ENCODE measurements around the gene STAU1. TPM values are rescaled to one million over a fixed set of nuclear protein-coding genes. Genes with fewer than 3 reads are reported as not detected.
A peak's percentile ranks its signal among the peaks of the same experiment; 100 is the strongest.

The STAU1 gene, protein sequence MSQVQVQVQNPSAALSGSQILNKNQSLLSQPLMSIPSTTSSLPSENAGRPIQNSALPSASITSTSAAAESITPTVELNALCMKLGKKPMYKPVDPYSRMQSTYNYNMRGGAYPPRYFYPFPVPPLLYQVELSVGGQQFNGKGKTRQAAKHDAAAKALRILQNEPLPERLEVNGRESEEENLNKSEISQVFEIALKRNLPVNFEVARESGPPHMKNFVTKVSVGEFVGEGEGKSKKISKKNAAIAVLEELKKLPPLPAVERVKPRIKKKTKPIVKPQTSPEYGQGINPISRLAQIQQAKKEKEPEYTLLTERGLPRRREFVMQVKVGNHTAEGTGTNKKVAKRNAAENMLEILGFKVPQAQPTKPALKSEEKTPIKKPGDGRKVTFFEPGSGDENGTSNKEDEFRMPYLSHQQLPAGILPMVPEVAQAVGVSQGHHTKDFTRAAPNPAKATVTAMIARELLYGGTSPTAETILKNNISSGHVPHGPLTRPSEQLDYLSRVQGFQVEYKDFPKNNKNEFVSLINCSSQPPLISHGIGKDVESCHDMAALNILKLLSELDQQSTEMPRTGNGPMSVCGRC
- total RNA-seq = 10 to 100 TPM; 50.6 to 54.4 TPM

- peaks cover 11% of the 10 kb centered on the region for H3K36me3 Mint-ChIP-seq (ENCODE audit: low read depth)
- peak within 1 kb of the TSS; percentile 90 for H3K27ac Mint-ChIP-seq
Observed at GRCh38 chr20:49187851-49188641, at the start of gene STAU1. TSS of gene STAU1 (minus strand) at chr20:49188334. CDS start at chr20:49166201, 22,133 bp downstream.

GRCh38 chr20:49237531-49237930 is 49.4 kb upstream of the STAU1 start:
- Mint-ChIP-seq H3K9me3 (no peaks in the 10 kb centered on the region), H3K4me1 (ENCODE audit: low read depth) (no peaks in the 10 kb centered on the region), H3K27me3 (ENCODE audit: low read depth) (no peaks in the 10 kb centered on the region), H3K36me3 (ENCODE audit: low read depth) (peaks cover 22% of the 10 kb centered on the region), H3K27ac (no peak overlapping the region), H3K4me3 (no peak overlapping the region)
- DNase-seq = no peak
- CTCF ChIA-PET = interaction anchor here (0.6 to 1.3 kb wide), 3 partner anchors 8 to 104 kb away, joined by 3 to 6 read pairs (median 4); no protein-coding TSS in a partner anchor
- intact Hi-C loops (cut with micrococcal nuclease) = no loop called here

More at GRCh38 chr20:49187851-49188641, at the start of gene STAU1:
- CTCF ChIA-PET = interaction anchor here (1.3 to 3.3 kb wide), 3 partner anchors 11 to 55 kb away, joined by 3 to 16 read pairs (median 5); no protein-coding TSS in a partner anchor
- H3K27me3 Mint-ChIP-seq (ENCODE audit: low read depth) = no peaks in the 10 kb centered on the region
- no peaks in the 10 kb centered on the region for H3K9me3 Mint-ChIP-seq
- intact Hi-C loops (cut with micrococcal nuclease) = loop anchor here (1.0 to 5.0 kb wide), 6 partner anchors 22 to 142 kb away; partner anchors contain the start of genes CSE1L, DDX27 and ZNFX1
- peak; percentile 95 for DNase-seq
- peak within 1 kb of the TSS; percentile 82 for H3K4me3 Mint-ChIP-seq
- H3K4me1 Mint-ChIP-seq (ENCODE audit: low read depth) = peaks cover 36% of the 10 kb centered on the region

GRCh38 chr20:49236301-49236700 is 48.2 kb upstream of the STAU1 start:
- Mint-ChIP-seq H3K27ac (no peak overlapping the region), H3K4me1 (ENCODE audit: low read depth) (no peaks in the 10 kb centered on the region), H3K27me3 (ENCODE audit: low read depth) (no peaks in the 10 kb centered on the region), H3K36me3 (ENCODE audit: low read depth) (peaks cover 24% of the 10 kb centered on the region), H3K4me3 (no peak overlapping the region), H3K9me3 (no peaks in the 10 kb centered on the region)
- intact Hi-C loops (cut with micrococcal nuclease) = no loop called here
- DNase-seq = no peak
- CTCF ChIA-PET = no interaction called here

- CTCF ChIA-PET = interaction anchor here (0.7 to 1.6 kb wide), 2 partner anchors 11 to 12 kb away, joined by 3 to 4 read pairs; no protein-coding TSS in a partner anchor
- Mint-ChIP-seq H3K36me3 (ENCODE audit: low read depth) (peaks cover 25% of the 10 kb centered on the region), H3K9me3 (no peaks in the 10 kb centered on the region), H3K27me3 (ENCODE audit: low read depth) (no peaks in the 10 kb centered on the region), H3K27ac (no peak overlapping the region), H3K4me1 (ENCODE audit: low read depth) (no peaks in the 10 kb centered on the region), H3K4me3 (no peak overlapping the region)
- no peak for DNase-seq
- intact Hi-C loops (cut with micrococcal nuclease) = no loop called here
Observed at GRCh38 chr20:49234831-49235230, 46.7 kb upstream of the STAU1 start.

DNA sequence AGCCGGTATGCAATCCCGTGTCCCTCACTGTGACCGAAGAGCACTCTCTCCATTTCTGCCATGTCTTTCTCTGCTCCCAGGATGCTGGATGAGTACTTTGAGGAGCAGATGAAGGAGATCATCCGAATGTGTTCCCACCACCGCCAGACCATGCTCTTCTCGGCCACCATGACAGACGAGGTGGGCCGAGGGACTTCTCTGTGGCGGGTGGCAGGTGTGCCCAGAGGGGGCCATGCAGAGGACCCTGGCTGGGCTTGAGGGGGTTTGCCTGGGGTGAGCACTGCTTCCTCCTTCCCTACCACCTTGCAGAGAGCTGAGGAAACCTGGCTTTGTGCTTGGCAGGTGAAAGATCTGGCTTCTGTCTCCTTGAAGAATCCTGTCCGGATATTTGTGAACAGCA is 45.1 kb upstream of the STAU1 start:
- DNase-seq = no peak
- no peak overlapping the region for H3K4me3 Mint-ChIP-seq
- no peaks in the 10 kb centered on the region for H3K4me1 Mint-ChIP-seq (ENCODE audit: low read depth)
- no peak overlapping the region for H3K27ac Mint-ChIP-seq
- CTCF ChIA-PET = interaction anchor here (0.6 kb wide), 1 partner anchor 22 kb away, joined by 5 read pairs; no protein-coding TSS in a partner anchor
- no peaks in the 10 kb centered on the region for H3K27me3 Mint-ChIP-seq (ENCODE audit: low read depth)
- H3K9me3 Mint-ChIP-seq = no peaks in the 10 kb centered on the region
- intact Hi-C loops (cut with micrococcal nuclease) = no loop called here
- peaks cover 33% of the 10 kb centered on the region for H3K36me3 Mint-ChIP-seq (ENCODE audit: low read depth)

- H3K36me3 Mint-ChIP-seq (ENCODE audit: low read depth) = peaks cover 31% of the 10 kb centered on the region
- DNase-seq = no peak
- H3K27me3 Mint-ChIP-seq (ENCODE audit: low read depth) = no peaks in the 10 kb centered on the region
- H3K9me3 Mint-ChIP-seq = no peaks in the 10 kb centered on the region
- CTCF ChIA-PET = interaction anchor here (0.5 kb wide), 1 partner anchor 75 kb away, joined by 3 read pairs; no protein-coding TSS in a partner anchor
- H3K4me1 Mint-ChIP-seq (ENCODE audit: low read depth) = no peaks in the 10 kb centered on the region
- H3K4me3 Mint-ChIP-seq = no peak overlapping the region
- intact Hi-C loops (cut with micrococcal nuclease) = no loop called here
- H3K27ac Mint-ChIP-seq = no peak overlapping the region
Observed at GRCh38 chr20:49231471-49231870, 43.3 kb upstream of the STAU1 start.

GRCh38 chr20:49230561-49231133 is 42.5 kb upstream of the STAU1 start:
- Mint-ChIP-seq H3K36me3 (ENCODE audit: low read depth) (peaks cover 36% of the 10 kb centered on the region), H3K4me3 (no peak overlapping the region), H3K27ac (no peak overlapping the region), H3K4me1 (ENCODE audit: low read depth) (no peaks in the 10 kb centered on the region), H3K27me3 (ENCODE audit: low read depth) (no peaks in the 10 kb centered on the region), H3K9me3 (no peaks in the 10 kb centered on the region)
- intact Hi-C loops (cut with micrococcal nuclease) = no loop called here
- CTCF ChIA-PET = interaction anchor here (0.5 to 0.9 kb wide), 2 partner anchors 74 to 98 kb away, joined by 3 to 4 read pairs; no protein-coding TSS in a partner anchor
- no peak for DNase-seq

GRCh38 chr20:49230021-49230420 is 41.9 kb upstream of the STAU1 start:
- H3K36me3 Mint-ChIP-seq (ENCODE audit: low read depth) = peaks cover 41% of the 10 kb centered on the region
- CTCF ChIA-PET = no interaction called here
- H3K27ac Mint-ChIP-seq = no peak overlapping the region
- no peaks in the 10 kb centered on the region for H3K27me3 Mint-ChIP-seq (ENCODE audit: low read depth)
- no peaks in the 10 kb centered on the region for H3K9me3 Mint-ChIP-seq
- no peak overlapping the region for H3K4me3 Mint-ChIP-seq
- DNase-seq = no peak
- no peaks in the 10 kb centered on the region for H3K4me1 Mint-ChIP-seq (ENCODE audit: low read depth)
- intact Hi-C loops (cut with micrococcal nuclease) = no loop called here

GRCh38 chr20:49229381-49229780 is 41.2 kb upstream of the STAU1 start:
- Mint-ChIP-seq H3K4me3 (no peak overlapping the region), H3K9me3 (no peaks in the 10 kb centered on the region), H3K27ac (no peak overlapping the region), H3K4me1 (ENCODE audit: low read depth) (no peaks in the 10 kb centered on the region), H3K27me3 (ENCODE audit: low read depth) (no peaks in the 10 kb centered on the region), H3K36me3 (ENCODE audit: low read depth) (peaks cover 42% of the 10 kb centered on the region)
- DNase-seq = no peak
- CTCF ChIA-PET = no interaction called here
- intact Hi-C loops (cut with micrococcal nuclease) = no loop called here

DNA sequence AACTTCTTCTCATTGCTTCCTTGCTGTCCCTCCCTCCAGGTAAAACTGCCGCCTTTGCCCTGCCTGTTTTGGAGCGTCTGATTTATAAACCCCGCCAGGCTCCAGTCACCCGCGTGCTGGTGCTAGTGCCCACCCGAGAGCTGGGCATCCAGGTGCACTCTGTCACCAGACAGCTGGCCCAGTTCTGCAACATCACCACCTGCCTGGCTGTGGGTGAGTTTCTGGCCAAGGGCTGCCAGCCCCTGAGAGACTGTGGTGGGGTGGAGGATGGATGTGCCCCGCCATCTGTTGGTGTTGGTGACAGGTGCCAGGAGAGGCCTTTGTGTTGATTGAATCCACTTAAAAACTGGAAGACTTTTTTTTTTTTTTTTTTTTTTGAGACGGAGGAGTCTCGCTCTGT is 40.5 kb upstream of the STAU1 start:
- no peak for DNase-seq
- no peaks in the 10 kb centered on the region for H3K27me3 Mint-ChIP-seq (ENCODE audit: low read depth)
- no peaks in the 10 kb centered on the region for H3K4me1 Mint-ChIP-seq (ENCODE audit: low read depth)
- CTCF ChIA-PET = no interaction called here
- H3K4me3 Mint-ChIP-seq = no peak overlapping the region
- H3K27ac Mint-ChIP-seq = no peak overlapping the region
- H3K36me3 Mint-ChIP-seq (ENCODE audit: low read depth) = peaks cover 38% of the 10 kb centered on the region
- no peaks in the 10 kb centered on the region for H3K9me3 Mint-ChIP-seq
- intact Hi-C loops (cut with micrococcal nuclease) = no loop called here

- H3K4me3 Mint-ChIP-seq = no peak overlapping the region
- no peak overlapping the region for H3K27ac Mint-ChIP-seq
- intact Hi-C loops (cut with micrococcal nuclease) = no loop called here
- peaks cover 5% of the 10 kb centered on the region for H3K4me1 Mint-ChIP-seq (ENCODE audit: low read depth)
- H3K27me3 Mint-ChIP-seq (ENCODE audit: low read depth) = no peaks in the 10 kb centered on the region
- DNase-seq = no peak
- CTCF ChIA-PET = no interaction called here
- peaks cover 48% of the 10 kb centered on the region for H3K36me3 Mint-ChIP-seq (ENCODE audit: low read depth)
- no peaks in the 10 kb centered on the region for H3K9me3 Mint-ChIP-seq
Observed at GRCh38 chr20:49225896-49226295, 37.8 kb upstream of the STAU1 start.

Measured in activated naive CD4-positive, alpha-beta T cell treated with anti-CD3 and anti-CD28 coated beads for 36 hours (primary cell).